Activated CD4-positive, alpha-beta T cell treated with anti-CD3 and anti-CD28 coated beads, Interleukin-2, amount 50 U/mL, for 1 hour (primary cell): ENCODE results near the gene KIF20B.
"Not testable (repeated sequence)": the region's sequence is repeated elsewhere in the genome, so short reads cannot be mapped to it uniquely, and the experiment has no call there.

Source experiments
- DNase-seq: peaks from one replicate; pipeline ENCODE4 v3.0.0-alpha.2; 2020

The KIF20B gene

DNA sequence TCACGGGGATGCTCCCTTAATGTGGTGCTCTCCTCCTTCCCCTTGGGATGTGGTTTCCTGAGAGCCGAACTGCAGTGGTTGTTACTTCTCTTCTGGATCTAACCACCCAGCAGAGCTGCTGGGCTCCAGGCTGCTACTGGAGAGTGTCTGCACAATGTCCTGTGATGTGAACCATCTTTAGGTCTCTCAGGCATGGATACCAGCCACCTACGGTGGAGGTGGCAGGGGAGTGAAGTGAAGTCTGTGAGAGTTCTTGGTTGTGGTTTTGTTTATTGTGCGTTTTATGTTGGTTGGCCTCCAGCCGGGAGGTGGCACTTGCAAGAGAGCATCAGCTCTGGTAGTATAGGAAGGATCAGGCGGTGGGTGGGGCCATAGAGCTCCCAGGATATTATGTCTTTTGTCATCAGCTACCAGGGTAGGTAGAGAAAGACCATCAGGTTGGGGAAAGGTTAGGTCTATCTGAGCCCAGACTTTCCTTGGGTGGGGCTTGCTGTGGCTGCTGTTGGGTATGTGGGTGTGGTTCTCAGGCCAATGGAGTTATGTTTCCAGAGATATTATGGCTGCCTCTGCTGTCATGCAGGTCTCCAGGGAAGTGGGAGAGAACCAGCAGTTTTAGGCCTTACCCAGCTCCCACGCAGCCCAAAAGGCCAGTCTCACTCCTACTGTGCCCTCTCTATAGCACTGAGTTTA is 87.9 kb downstream of the KIF20B start:
- no peak for DNase-seq

DNA sequence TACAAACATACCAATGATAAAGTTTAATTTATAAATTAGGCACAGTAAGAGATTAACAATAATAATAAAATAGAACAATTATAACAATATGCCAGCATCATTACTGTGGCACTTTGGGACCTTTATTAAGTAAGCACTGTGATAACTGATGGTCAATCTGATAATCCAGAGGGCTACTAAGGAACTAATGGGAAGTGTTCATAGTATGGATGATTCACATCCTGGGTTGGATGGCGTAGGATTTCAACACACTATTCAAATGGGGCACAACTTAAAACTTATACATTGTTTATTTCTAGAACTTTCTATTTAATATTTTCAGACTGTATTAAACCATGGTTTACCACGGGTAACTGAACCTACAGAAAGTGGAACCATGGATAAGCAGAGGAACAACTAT is 90.8 kb downstream of the KIF20B start:
- DNase-seq, result no peak

DNA sequence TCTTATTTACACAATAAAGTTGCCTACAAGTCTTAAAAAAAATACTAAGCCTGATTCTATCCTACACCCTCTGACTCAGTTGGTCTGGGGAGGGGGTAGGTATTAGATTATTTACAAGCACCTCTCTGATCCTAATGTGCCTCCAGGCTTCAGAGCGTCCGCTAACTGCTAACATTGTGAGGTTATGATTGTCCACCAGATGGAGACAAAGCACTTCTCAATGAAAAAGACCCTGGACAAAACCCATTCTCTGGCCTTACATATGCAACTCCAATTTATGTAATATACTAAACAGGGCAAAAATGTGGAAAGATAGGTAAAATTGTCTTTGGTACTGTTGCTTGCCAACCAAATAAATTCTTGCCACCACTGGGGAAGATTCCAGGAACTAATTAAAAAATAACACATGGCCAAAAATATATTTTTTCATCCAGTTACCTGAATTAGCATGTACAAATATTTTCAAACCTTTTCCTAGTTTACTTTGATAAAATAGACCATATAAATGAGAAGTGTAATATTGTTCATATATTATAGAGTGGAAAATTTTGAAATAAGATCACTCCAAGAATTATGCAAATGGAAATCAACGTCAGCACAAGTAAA is 92.4 kb downstream of the KIF20B start:
- peak; percentile 17 for DNase-seq

- no peak for DNase-seq
These were observed 94.5 kb downstream of the KIF20B start for GRCh38 chr10:89795840-89796239.

DNA sequence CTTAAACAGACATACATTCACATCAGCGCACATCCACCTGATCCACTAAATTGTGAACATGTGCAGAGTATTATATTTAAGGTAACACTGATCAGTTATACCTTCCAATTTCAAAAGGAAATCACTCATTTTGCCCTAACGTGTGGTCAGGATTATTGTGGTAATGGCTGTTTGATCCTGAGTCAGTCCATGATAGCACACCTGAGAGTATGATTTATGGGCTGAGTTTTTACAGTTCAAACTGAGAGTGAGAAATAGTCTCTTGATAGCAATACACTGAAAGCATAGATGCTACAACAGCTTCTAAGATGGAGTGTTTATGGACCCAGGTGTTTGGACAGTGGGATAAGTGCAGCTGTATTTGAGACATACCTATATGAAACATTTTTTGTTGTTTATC is 96.7 kb downstream of the KIF20B start:
- no peak for DNase-seq

GRCh38 chr10:89799573-89799972 is 98.2 kb downstream of the KIF20B start:
- DNase-seq, result no peak

DNA sequence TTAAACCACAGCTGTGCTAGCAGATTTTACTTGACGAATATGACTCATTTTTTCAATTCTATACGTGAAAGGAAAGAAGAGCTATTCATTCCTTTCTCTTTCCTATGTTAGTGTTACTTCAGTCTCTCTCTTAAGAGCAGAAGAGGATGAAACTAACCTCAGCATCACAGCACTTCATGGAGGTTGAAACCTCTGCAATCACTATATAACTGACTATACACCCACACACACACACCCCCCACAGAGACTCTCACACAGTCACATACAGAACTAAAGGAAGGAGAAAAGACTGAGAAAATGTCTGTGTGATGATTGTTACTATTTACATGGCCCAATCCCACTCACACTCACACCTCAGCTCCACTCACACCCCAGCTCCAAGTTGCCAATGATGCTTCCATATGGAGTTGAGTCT is 104.2 kb downstream of the KIF20B start:
- no peak for DNase-seq

GRCh38 chr10:89808842-89809241 is 107.5 kb downstream of the KIF20B start:
- no peak for DNase-seq

DNA sequence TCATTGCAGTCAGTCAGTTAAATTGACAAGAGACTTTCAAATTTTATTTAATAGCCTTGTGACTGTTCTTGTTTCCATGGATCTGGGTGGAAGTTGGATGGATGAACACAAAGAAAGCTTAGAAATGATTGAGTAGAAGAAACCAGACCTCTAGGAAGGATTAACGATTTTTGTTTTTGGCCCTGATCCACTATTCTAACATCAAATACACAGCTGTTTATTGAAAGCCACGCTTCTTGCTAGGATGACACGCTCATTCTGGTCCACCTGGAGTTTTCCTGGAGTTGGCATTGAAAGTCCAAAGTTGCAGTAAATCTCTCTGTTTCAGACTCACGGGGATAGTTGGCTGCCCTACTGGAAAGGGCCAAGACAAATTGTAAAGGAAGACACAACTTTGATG is 108.4 kb downstream of the KIF20B start:
- no peak for DNase-seq

DNA sequence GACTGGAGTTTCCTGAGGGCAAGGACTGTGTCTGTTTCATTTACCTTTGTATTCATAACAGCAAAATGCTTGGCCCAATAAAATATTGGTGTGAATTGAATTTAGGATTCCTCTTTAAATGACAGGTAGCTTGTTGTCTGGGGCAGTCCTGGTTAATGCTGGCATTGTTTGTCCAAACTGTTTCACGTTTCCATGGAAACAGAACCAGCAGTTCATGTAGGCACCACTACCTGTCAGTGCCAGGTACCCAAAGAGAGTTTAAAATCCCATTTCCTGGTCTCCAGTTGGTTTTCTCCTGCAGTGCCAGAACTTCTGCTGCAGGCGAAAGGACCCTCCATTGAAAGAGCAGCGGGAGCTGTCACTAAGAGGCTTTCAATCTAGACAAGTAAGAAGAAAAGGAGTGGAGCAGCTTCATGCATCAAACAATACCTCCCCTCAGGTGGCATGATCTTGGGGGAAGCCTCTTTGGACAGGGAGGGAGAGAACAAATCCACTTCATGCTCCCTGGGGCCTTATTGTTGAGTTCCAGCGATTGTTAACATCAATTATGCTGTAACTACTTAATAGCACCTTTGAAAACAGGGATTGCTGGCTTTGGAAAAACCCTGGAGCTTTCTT is 109.6 kb downstream of the KIF20B start:
- no peak for DNase-seq

DNA sequence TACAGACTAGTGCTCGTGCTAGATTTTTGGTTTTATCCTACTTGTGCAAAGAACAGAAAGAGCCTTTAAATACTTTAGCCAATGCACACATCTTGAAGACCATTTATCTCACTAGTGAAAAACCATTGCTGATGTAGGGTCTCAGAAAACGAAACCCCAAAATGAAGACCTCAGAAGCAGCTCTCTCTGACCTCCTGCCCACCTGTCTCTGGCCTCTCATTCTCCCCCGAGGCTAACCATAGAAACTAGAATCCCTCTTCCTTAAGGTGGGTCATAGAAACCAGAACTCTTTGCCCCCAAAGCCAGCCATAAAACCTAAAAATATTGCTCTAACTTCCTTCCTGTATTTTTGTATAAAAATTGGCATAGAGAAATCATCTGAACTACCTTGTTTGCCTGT is 112.2 kb downstream of the KIF20B start:
- DNase-seq, result no peak

DNA sequence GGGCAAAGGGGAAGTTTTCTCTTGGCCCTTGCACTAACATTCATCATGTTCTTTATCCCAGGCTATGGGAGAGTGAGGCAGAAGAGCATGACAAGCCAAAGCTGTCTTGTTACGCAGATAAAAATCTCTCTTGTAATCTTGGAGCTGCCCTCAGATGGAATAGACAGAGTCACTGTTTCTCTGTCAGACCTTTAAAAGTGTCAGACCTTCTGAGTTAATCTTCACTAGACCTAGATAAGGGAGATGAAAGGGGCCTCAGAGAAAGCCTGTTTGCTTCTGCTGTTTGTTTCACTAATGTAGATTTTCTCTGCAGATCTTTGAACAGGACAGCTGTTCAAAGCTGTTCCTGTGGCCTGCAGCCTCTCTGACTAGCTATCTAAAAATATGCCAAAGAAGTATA is 112.9 kb downstream of the KIF20B start:
- DNase-seq, result no peak

GRCh38 chr10:89815049-89815853 is 113.9 kb downstream of the KIF20B start:
- no peak for DNase-seq

DNA sequence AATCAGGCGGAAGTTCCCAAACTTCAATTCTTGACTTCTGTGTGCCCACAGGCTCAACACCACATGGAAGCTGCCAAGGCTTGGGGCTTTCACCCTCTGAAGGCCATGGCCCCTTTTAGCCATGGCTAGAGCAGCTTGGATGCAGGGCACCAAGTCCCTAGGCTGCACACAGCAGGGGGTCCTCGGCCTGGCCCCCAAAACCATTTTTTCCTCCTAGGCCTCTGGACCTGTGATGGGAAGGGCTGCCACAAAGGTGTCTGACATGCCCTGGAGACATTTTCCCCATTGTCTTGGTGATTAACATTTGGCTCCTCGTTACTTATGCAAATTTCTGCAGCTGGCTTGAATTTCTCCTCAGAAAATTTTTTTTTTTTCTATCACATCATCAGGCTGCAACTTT is 117.6 kb downstream of the KIF20B start:
- not testable (repeated sequence) for DNase-seq
